Activated CD4-positive, alpha-beta T cell treated with anti-CD3 and anti-CD28 coated beads for 4 hours (primary cell): ENCODE measurements around the gene LCN9.
A peak's percentile ranks its signal among the peaks of the same experiment; 100 is the strongest.

ENCODE experiments used
- DNase-seq, 2 donors: peaks; one replicate each; pipeline ENCODE4 v3.0.0-alpha.2; 2020

The LCN9 gene

DNA sequence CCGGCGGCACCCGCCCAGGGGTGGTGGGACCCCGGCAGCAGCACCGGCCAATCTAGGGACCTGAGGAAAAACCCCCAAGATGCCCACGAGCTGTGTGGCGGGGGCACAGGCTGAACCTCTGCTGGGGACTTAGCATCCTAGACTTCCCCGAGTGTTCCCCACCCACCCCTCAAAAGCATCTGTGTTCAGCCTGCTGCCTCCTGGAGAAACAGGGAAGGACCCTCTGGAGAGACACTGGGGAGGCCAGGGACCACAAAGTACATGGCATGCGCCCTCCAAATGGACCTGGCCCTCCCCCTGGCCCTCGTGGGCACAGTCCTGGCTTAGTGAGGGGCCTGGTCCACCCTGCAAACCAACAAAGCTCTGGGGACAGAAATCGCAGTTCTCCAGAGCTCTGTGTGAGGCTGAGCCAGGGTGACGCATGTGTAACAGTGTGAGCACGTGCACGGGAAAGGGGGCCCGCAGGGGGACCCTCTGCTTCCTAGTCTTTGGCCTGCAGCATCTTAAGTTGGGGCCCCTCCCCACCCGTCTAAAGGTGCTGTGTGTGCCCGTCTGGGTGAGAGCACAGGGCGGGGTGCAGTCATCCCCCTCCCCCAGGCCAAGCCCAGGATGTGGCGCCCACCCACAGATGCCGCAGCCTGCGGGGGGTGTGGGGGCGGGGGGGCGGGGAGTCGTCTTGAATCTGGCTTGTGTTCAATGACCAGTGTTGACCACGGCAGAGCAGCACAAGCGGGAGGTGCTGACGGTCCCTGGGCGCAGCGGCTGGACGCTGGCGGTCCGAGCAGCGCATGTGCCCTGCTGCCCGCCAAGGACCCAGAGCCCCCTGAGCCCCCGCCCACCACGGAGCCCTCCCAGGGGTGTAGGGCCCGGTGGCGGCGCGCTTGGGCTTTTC is 38.2 kb downstream of the LCN9 start:
- peak in 1 of 2 donors; percentile 18 for DNase-seq

DNA sequence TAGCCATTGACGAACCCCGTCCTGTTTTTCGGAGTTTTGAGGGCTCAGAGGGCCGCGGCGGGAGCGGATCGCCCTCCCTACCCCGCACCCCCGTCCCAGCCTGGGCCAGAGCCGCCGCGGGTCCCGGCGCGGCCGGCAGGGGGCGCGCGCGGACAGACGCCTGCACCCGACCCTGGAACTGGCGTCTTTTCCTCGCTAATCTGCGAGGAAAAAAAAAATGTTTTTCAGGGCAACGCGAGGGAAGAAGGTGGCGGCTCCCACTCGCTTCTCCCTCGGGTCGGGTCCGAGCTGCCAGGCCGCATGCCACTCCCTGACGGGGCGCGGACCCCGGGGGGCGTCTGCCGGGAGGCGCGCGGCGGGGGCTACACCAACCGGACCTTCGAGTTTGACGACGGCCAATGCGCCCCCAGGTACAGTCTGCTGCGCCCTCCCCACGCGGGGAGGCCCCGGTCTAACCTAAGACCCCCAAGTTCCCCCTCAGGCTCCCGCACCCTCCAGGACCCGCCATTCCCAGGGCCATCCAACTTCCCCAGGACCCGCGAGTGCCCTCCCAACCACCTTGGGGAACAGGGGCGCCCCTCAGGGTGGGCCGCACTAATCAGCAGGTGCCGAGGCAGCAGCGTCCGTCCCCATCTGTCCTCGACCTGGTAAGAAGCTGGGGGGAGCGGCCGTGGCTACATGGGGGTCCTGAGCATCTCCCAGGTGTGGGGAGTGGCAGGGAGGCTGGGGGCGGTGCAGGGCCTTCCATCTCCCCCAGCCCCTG is 39.0 kb downstream of the LCN9 start, which contains the start of gene KCNT1:
Gene KCNT1 (plus strand): TSS at position 227 of the 763 bp plus-strand sequence. CDS start 74 bp downstream, at position 301.
- peak; percentile 19 to 41 for DNase-seq

DNA sequence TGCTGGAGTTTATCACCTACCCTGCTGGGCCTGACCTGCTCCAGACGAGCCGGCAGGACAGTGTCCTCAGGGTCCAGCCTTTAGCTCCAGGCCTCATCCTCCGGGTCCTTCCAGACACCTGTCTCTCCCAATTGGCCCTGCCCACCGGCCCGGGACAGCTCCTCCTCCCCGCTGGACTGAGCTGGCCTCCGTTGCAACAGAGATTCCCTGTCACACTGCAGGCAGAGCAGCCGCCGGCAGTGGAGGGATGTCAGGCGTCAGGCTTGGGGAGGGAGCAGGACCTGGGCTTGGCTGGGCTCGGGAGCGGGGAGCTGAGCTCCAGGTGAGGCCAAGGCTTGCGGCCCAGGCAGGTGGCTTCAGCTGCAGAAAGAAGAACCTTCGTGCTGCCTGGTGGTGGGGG is 40.6 kb downstream of the LCN9 start:
- no peak for DNase-seq

DNA sequence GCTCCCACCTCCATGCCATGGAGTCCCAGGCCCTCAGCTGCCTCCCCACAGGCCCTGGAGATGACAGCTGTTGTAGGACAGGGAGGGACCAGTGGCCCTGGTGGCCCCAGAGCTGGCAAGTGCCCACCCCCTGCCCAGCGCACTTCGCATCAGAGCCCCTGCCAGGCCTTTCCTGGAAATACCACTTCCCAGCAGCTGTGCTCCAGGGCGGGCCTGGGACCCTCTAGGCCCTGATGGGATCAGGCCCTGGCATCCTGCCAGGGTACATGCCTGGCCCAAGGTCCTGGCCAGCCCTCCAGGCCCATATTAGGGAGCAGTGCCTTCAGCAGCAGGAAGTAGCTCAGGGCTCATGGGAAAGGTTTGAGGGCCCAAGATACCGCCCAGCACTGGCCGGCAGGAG is 41.4 kb downstream of the LCN9 start:
- DNase-seq: no peak

DNA sequence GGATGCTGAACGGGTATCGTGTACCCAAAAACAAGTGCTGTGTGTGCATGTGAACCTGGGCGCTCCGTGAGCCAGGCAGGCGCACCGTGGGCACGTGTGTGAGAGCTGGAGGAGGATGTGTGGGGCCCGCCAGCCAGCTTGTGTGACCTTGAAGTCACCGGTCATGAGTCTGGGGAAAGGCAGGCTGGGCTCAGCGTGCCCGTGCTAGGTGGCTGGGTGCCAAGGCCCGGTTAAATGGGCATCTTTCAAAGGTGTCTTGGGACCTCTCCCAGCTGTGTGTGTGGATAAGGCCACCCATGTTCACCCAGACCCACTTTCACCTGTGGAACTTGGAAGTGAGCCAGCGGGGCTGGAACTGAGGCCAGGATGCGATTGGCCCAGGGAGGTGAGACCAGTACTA is 42.3 kb downstream of the LCN9 start:
- no peak for DNase-seq

DNA sequence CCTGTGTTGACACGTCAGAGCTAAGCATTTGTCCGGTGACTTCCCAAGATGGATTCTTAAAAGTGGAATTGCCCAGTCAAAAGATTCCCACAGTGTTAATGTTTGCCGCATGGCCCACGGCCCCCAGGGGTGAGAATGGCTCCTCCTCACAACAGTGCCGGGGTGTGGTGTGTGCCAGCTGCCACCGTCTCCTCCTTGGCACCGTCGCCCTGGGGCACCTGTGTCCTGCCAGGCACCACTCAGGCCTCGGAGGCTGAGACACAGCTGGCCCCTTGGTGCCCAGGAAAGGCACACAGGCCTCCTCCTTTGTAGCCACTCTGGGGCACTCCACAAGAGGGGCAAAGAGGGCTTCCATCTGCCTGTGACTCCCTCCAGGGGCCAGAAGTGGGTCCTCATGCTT is 43.2 kb downstream of the LCN9 start:
- no peak for DNase-seq

DNA sequence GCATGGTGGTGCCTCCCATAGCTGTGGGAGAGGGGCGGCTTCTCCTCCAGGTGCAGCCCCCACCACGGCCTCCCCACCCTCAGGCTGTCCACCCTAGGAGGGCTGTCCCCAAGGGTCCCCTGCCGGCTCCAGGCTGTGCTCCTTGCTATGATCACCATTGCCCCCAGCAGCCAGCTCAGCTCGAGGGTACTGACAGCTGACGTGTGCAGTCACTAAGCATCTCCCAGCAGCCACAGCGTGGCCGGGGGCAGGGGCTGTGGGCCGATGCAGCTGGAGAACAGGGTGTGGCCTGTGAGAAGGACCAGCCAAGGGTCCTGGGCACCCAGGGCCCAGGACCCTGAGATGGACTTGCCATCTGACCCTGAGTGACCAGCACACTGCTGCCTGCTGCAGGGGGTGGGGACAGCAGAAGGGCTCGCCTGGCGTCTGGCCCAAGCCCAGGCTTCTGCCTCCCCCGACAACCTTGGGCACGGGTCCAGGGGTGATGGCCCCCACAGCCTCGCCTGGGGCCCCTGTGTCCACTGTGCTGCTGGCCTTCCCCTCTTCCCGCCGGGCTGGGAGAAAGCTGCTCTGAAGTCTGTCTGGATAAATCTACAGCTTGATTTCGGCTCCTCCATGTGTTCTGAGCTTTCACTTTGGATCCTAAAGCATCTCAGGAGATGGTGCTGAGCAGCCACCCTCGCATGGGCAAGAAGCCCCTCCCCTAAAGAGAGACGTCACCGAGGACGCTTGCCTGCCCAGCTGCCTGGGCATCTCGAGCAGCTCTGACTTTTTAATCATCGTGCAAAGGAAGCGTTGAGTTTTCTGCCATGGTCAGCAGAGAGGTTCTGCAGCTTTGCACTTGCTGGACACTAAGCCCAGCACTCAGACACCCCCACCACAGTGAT is 44.4 kb downstream of the LCN9 start:
- no peak for DNase-seq

DNA sequence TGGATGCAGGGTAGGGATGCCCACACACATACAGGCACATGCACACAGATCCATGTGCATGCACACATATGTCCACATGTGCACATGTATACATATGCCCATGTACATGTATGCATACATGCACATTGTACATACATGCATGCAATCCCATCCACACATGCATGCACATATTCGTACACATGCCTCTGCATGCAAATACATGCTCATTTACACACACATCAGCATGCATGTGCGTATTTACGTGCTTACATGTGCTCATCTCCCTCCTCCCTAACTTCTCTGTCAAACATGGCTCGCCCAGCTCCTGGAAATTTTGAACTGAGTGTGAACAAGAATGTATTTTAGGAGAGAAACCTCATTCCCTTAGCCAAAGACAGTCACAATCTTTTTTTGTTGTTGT is 45.1 kb downstream of the LCN9 start:
- DNase-seq: no peak

DNA sequence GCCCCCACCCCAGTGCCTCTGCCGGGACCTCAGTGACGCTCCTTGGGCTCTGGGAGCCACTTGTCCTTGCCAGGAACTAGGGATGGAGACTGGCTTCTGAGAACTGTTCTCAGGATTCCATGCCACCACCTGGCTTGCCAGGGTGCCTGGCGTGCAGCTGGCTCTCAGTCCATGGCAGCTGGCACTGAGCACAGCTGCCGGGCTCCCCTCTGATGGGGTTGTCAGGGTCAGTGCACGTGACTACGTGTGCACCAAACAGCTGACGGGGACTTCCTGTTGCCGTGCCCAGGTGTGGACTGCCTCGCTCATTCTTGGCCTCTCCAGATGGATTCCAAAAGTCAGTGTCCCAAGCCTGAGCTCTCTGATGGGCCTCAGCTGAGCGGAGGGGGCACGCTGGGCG is 48.3 kb downstream of the LCN9 start:
- no peak for DNase-seq

DNA sequence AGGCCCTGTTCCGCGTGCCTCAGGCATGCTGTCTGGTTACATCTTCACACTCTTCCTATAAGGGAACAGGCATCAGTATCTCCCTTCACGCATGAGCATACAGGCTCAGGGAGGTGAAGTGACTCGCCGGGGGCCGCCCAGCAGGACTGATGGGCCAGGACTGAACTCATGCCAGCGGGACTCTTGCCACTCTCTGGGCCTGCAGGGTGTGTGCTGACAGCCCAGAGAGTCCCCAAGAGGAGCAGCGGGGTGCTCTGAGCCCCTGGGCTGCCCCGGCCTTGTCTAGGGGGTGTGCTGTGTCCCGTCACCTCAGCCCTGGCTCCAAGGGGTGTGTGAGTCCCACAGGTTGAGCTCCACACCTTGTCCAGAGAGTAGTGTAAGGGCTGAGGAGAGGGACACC is 48.8 kb downstream of the LCN9 start:
- DNase-seq: no peak

DNA sequence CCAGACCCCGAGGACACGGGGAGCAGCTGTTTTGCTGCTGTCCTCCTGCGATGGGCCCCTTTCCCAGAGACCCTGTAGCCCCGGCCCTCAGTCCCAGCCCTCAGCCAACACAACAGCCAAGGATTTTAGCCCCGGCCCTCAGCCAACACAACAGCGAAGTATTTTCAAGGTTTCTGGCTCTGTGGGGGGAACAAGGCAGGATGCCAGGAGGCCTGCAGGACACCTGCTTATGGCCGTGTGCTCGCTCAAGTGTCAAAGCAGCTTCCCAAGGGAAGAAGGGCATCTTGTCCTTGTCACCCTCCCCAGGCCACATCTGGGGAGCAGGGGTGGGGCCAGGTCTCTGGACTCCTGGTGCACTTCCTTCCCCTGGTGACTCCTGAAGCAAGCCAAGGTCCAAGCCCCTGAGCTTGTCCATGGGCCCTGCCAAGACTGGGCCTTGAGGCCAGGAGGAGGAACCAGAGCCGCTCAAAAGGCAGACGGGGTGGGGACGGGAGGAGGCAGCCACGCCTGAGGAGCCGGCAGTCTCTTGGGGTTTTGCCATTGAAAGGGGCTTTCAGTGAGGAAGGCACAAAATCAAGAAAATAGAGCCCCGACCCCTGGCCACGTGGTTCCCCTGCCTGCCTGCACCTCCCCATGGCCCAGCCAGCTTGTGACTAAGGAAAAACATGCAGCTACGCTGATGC is 49.6 kb downstream of the LCN9 start:
- DNase-seq: no peak

DNA sequence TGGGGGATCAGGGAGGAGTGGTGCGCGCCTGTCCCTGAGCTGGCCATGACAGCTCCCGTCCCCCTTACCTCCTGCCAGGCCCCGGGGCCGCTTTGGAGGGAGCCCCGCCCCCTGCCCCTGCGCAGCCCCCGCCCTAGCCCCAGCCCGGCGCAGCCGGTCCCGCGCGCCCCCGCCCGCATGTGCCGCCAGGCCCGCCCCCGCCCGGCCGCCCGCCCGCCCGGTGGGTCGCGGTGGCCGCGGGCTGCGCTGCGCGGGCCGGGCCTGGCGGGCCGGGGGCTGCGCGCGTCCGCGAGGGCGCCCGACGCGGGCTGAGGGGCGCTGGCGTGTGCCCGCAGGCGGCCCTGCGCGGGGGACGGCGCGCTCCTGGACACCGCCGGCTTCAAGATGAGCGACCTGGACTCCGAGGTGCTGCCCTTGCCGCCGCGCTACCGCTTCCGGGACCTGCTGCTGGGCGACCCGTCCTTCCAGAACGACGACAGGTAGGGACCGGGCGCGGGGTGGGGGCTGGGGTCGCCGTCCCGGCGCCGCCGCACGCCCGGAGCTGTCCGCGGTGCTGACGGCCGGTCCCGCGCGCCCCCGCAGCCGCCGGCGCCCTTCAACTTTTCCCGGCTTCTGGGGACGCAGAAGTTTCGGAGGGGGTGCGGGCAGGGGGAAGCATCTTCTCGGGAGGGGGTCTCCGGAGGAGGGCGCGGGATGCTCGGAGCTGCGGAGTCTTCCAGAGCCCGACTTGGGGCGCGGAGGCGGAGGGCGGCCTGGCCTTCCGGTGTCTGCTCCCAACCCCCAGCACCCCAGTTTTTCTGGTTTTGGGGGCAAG is 51.3 kb downstream of the LCN9 start:
- no peak for DNase-seq

DNA sequence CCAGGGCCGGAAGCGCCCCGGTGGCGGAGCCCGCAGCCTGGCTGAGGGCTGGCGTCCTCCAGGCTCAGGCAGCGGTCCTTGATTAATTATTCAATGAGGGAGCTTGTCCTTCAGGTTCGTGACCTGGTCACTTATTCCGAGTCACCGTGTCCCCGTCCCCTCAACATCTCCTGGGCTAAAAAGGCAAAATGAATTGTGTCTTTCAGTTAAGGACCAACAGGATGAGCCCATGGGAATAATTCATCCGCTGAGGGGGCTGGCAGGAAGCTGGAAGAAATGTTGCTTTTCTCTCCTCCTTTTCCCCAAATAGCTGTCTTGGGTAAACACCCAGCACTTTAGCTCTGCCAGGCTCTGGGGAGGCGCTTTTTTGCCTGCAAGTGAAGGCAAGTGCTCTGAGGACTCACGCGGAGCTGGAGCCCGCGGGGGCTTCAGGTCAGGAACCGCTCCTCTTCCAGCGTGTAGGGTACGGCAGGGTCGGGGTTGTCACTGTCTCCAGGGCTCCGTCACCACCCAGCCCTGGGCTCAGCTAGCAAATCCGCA is 52.0 kb downstream of the LCN9 start:
- DNase-seq: no peak

DNA sequence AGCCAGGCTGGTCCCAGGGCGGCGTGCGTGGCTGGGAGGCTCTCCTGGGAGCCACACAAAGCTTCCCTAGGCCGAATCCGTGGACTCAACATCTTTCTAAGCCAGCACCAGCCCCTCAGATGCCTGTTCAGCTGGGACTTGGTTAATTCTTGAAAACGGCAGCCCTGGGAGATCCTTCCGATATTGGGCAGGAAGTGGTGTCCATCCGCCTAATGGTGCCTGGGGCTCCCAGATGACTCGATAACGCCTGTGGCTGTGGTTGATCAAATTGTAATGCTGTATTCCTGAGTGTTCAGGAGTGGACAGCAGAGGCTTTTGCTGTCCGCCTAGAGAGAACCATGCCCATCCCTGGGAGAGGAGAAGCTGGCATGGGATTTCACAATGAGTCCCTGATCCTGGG is 52.9 kb downstream of the LCN9 start:
- no peak for DNase-seq
